SK-N-MC (cell line): ENCODE measurements around the gene MAP2.

Experiments
- DNase-seq: peaks from one replicate; pipeline ENCODE4 v3.0.0-alpha.2; 2011; ENCODE audit warnings: low read depth, low spot score
- H3K27ac ChIP-seq: fragments of 200-600 bp; sonication (generic); 2 replicates; pipeline ENCODE4 v1.5.1; 2016; ENCODE audit warnings: mixed run types
- H3K36me3 ChIP-seq: fragments of 200-600 bp; sonication (generic); 2 replicates; pipeline ENCODE4 v1.6.1; 2017; ENCODE audit warnings: antibody characterized with exemption, low read length, mixed read lengths; ENCODE audit not compliant: insufficient read depth
- H3K4me3 ChIP-seq: fragments of 200-600 bp; sonication (generic); 2 replicates; pipeline ENCODE4 v1.5.1; 2016
- H3K9ac ChIP-seq: fragments of 200-600 bp; sonication (generic); 2 replicates; pipeline ENCODE4 v1.8.0; 2017; ENCODE audit warnings: mixed run types, mixed read lengths; ENCODE audit not compliant: insufficient read length
- H3K9me3 ChIP-seq: fragments of 200-600 bp; sonication (generic); 2 replicates; pipeline ENCODE4 v1.6.1; 2017; ENCODE audit warnings: low read depth, mild to moderate bottlenecking, antibody characterized with exemption, low read length, moderate library complexity, mixed read lengths
- EZH2 ChIP-seq: fragments of 200-600 bp; sonication (generic); IDR thresholded peaks from one replicate; pipeline ENCODE4 v1.6.1; 2017; ENCODE audit warnings: antibody characterized with exemption
- FOXP2 ChIP-seq: optimal IDR thresholded peaks from 2 replicates; pipeline ENCODE3; 2011; ENCODE audit warnings: mild to moderate bottlenecking, moderate library complexity; ENCODE audit not compliant: insufficient read depth; ENCODE audit errors: extremely low read length, control extremely low read depth
- POLR2AphosphoS5 ChIP-seq: IDR thresholded peaks from 2 replicates; pipeline ENCODE4 v1.6.1; 2012; ENCODE audit warnings: mild to moderate bottlenecking, low read depth, low read length, borderline replicate concordance

The MAP2 gene

GRCh38 chr2:209388446-209389037 is 35.3 kb upstream of the MAP2 start:
- Histone ChIP-seq H3K36me3 (no peaks in the 10 kb centered on the region), H3K9ac (no peak overlapping the region), H3K4me3 (no peak overlapping the region), H3K27ac (no peak overlapping the region), H3K9me3 (no peaks in the 10 kb centered on the region)
- no peak for TF ChIP-seq POLR2AphosphoS5
- no peak for TF ChIP-seq FOXP2
- DNase-seq = no peak

GRCh38 chr2:209389171-209389618 is 34.7 kb upstream of the MAP2 start:
- Histone ChIP-seq H3K36me3 (no peaks in the 10 kb centered on the region), H3K27ac (no peak overlapping the region), H3K9me3 (no peaks in the 10 kb centered on the region), H3K4me3 (no peak overlapping the region), H3K9ac (no peak overlapping the region)
- TF ChIP-seq FOXP2 (no peak), EZH2 (no peak), POLR2AphosphoS5 (no peak)
- no peak for DNase-seq

- Histone ChIP-seq H3K9ac (no peak overlapping the region), H3K36me3 (no peaks in the 10 kb centered on the region), H3K4me3 (no peak overlapping the region), H3K27ac (no peak overlapping the region), H3K9me3 (no peaks in the 10 kb centered on the region)
- no peak for DNase-seq
- no peak for TF ChIP-seq FOXP2
- no peak for TF ChIP-seq POLR2AphosphoS5
- TF ChIP-seq EZH2 = no peak
These were observed 33.0 kb upstream of the MAP2 start for GRCh38 chr2:209390839-209391238.

- Histone ChIP-seq H3K36me3 (no peaks in the 10 kb centered on the region), H3K9ac (no peak overlapping the region), H3K9me3 (no peaks in the 10 kb centered on the region), H3K4me3 (no peak overlapping the region), H3K27ac (no peak overlapping the region)
- TF ChIP-seq EZH2 = no peak
- TF ChIP-seq FOXP2 = no peak
- no peak for TF ChIP-seq POLR2AphosphoS5
- DNase-seq = no peak
These were observed 32.0 kb upstream of the MAP2 start for GRCh38 chr2:209391776-209392401.

- no peaks in the 10 kb centered on the region for H3K36me3 ChIP-seq
- TF ChIP-seq POLR2AphosphoS5 = no peak
- TF ChIP-seq EZH2 = no peak
- no peak for TF ChIP-seq FOXP2
- DNase-seq = no peak
These were observed 28.6 kb upstream of the MAP2 start for GRCh38 chr2:209395229-209395628.

GRCh38 chr2:209395652-209396051 is 28.2 kb upstream of the MAP2 start:
- H3K9ac ChIP-seq = no peak overlapping the region
- H3K4me3 ChIP-seq = no peak overlapping the region
- no peaks in the 10 kb centered on the region for H3K36me3 ChIP-seq
- no peaks in the 10 kb centered on the region for H3K9me3 ChIP-seq
- H3K27ac ChIP-seq = no peak overlapping the region
- DNase-seq = no peak
- TF ChIP-seq FOXP2 (no peak), POLR2AphosphoS5 (no peak), EZH2 (no peak)

More at GRCh38 chr2:209395229-209395628, 28.6 kb upstream of the MAP2 start:
- Histone ChIP-seq H3K9ac (no peak overlapping the region), H3K4me3 (no peak overlapping the region), H3K9me3 (no peaks in the 10 kb centered on the region), H3K27ac (no peak overlapping the region)

GRCh38 chr2:209398463-209398862 is 25.4 kb upstream of the MAP2 start:
- no peak for TF ChIP-seq POLR2AphosphoS5
- no peak for TF ChIP-seq FOXP2
- Histone ChIP-seq H3K9me3 (no peaks in the 10 kb centered on the region), H3K36me3 (no peaks in the 10 kb centered on the region), H3K4me3 (no peak overlapping the region), H3K9ac (no peak overlapping the region), H3K27ac (no peak overlapping the region)
- DNase-seq = no peak

- no peaks in the 10 kb centered on the region for H3K9me3 ChIP-seq
- no peak overlapping the region for H3K27ac ChIP-seq
- H3K4me3 ChIP-seq = no peak overlapping the region
- DNase-seq = no peak
- H3K36me3 ChIP-seq = no peaks in the 10 kb centered on the region
- TF ChIP-seq EZH2 (no peak), POLR2AphosphoS5 (no peak)
- no peak overlapping the region for H3K9ac ChIP-seq
These were observed 22.1 kb upstream of the MAP2 start for GRCh38 chr2:209401788-209402187.

- TF ChIP-seq POLR2AphosphoS5 = no peak
- TF ChIP-seq EZH2 = no peak
- no peak for TF ChIP-seq FOXP2
- Histone ChIP-seq H3K9me3 (peaks cover 4% of the 10 kb centered on the region; the same call in 1 of the 2 replicates), H3K9ac (no peak overlapping the region), H3K4me3 (no peak overlapping the region), H3K27ac (no peak overlapping the region), H3K36me3 (no peaks in the 10 kb centered on the region)
- no peak for DNase-seq
These were observed 12.6 kb upstream of the MAP2 start for GRCh38 chr2:209411296-209411695.
